MM.1S (cell line): ENCODE data around the gene STIM1.

Source experiments
- DNase-seq: peaks from one replicate; pipeline ENCODE4 v3.0.0-alpha.2; 2015
- H2AFZ ChIP-seq: fragments of 300-600 bp; sonication (generic); 2 replicates; pipeline ENCODE4 v1.6.0; 2016; ENCODE audit warnings: antibody characterized with exemption, low read length
- H3F3A ChIP-seq: fragments of 300-600 bp; sonication (generic); 2 replicates; pipeline ENCODE4 v1.6.1; 2016; ENCODE audit warnings: mild to moderate bottlenecking, antibody characterized with exemption, low read length, moderate library complexity, mixed read lengths; ENCODE audit not compliant: insufficient read depth
- H3K27ac ChIP-seq: fragments of 300-600 bp; sonication (generic); 2 replicates; pipeline ENCODE4 v1.5.1; 2016; ENCODE audit warnings: mild to moderate bottlenecking, low read length
- H3K27me3 ChIP-seq: fragments of 300-600 bp; sonication (generic); replicated peaks from 2 replicates; pipeline ENCODE4 v1.6.0; 2016; ENCODE audit warnings: low read length; ENCODE audit not compliant: insufficient read depth
- H3K36me3 ChIP-seq: fragments of 300-600 bp; sonication (generic); replicated peaks from 2 replicates; pipeline ENCODE4 v1.6.1; 2016; ENCODE audit warnings: mild to moderate bottlenecking, low read length, mixed read lengths; ENCODE audit not compliant: insufficient read depth
- H3K4me1 ChIP-seq: fragments of 300-600 bp; sonication (generic); 2 replicates; pipeline ENCODE4 v1.6.1; 2016; ENCODE audit warnings: low read length, mixed read lengths
- H3K4me2 ChIP-seq: fragments of 300-600 bp; sonication (generic); 2 replicates; pipeline ENCODE4 v1.6.0; 2016; ENCODE audit warnings: low read depth, low read length
- H3K4me3 ChIP-seq: fragments of 300-600 bp; sonication (generic); 2 replicates; pipeline ENCODE4 v1.5.1; 2016; ENCODE audit warnings: low read length, mixed read lengths
- H3K79me2 ChIP-seq: fragments of 300-600 bp; sonication (generic); 2 replicates; pipeline ENCODE4 v1.6.1; 2016; ENCODE audit warnings: mixed run types, low read length, mixed read lengths
- H3K9ac ChIP-seq: fragments of 300-600 bp; sonication (generic); 2 replicates; pipeline ENCODE4 v1.6.1; 2016; ENCODE audit warnings: low read length, mixed read lengths
- H3K9me2 ChIP-seq: fragments of 300-600 bp; sonication (generic); replicated peaks from 2 replicates; pipeline ENCODE4 v1.6.1; 2016; ENCODE audit warnings: mild to moderate bottlenecking, low read length, mixed read lengths; ENCODE audit not compliant: insufficient read depth
- H3K9me3 ChIP-seq: fragments of 300-600 bp; sonication (generic); replicated peaks from 2 replicates; pipeline ENCODE4 v1.6.1; 2016; ENCODE audit warnings: mild to moderate bottlenecking, low read length, mixed read lengths; ENCODE audit not compliant: insufficient read depth
- H4K20me1 ChIP-seq: fragments of 300-600 bp; sonication (generic); 2 replicates; pipeline ENCODE4 v1.6.1; 2016; ENCODE audit warnings: mild to moderate bottlenecking, low read length, moderate library complexity, mixed read lengths; ENCODE audit not compliant: insufficient read depth
- EZH2 ChIP-seq: fragments of 300-600 bp; sonication (generic); optimal IDR thresholded peaks from 2 replicates; pipeline ENCODE3; 2017; ENCODE audit warnings: low read depth, mild to moderate bottlenecking, antibody characterized with exemption, low read length, mixed read lengths
- EZH2phosphoT487 ChIP-seq: fragments of 300-600 bp; sonication (generic); IDR thresholded peaks from 2 replicates; pipeline ENCODE4 v1.6.1; 2018; ENCODE audit warnings: antibody characterized with exemption, low read length
- TF ChIP-seq, protein P1 (sequence below): fragments of 300-600 bp; sonication (generic); IDR thresholded peaks from 2 replicates; pipeline ENCODE4 v1.5.1; 2016; ENCODE audit warnings: antibody characterized with exemption, low read length, mixed read lengths

The STIM1 gene

DNA sequence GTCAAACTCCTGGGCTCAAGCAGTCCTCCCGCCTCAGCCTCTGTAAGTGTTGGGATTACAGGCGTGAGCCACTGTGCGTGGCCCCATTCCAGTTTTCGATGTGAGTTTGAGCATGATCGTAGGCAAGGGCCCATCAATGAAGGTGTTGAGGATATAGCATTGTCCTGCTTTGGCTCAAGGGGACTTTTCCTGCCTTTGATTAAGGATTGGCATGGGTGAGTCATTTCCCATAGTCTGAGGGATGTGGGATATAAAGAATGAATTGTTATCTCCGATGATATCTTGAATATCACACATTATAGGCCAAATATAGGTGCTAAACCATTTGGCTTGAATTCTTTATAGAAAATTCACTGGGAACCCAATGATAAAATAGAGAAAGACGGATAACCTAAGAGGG is 30.4 kb downstream of the STIM1 start:
- no peak overlapping the region for H3K9ac ChIP-seq
- peaks cover 93% of the 10 kb centered on the region for H3K79me2 ChIP-seq
- 0 out of 2 replicates have a peak, but pooled peaks cover 3% of the 10 kb centered on the region for H3K4me1 ChIP-seq
- no peaks in the 10 kb centered on the region for H3F3A ChIP-seq
- H3K27me3 ChIP-seq, result no peaks in the 10 kb centered on the region
- no peak overlapping the region for H3K27ac ChIP-seq
- H3K4me3 ChIP-seq, result no peak overlapping the region
- no peaks in the 10 kb centered on the region for H3K36me3 ChIP-seq
- H3K9me2 ChIP-seq, result no peaks in the 10 kb centered on the region
- no peaks in the 10 kb centered on the region for H3K9me3 ChIP-seq
- H3K4me2 ChIP-seq, result no peak overlapping the region
- TF ChIP-seq EZH2phosphoT487 (no peak), EZH2 (no peak)
- TF ChIP-seq, protein P1, sequence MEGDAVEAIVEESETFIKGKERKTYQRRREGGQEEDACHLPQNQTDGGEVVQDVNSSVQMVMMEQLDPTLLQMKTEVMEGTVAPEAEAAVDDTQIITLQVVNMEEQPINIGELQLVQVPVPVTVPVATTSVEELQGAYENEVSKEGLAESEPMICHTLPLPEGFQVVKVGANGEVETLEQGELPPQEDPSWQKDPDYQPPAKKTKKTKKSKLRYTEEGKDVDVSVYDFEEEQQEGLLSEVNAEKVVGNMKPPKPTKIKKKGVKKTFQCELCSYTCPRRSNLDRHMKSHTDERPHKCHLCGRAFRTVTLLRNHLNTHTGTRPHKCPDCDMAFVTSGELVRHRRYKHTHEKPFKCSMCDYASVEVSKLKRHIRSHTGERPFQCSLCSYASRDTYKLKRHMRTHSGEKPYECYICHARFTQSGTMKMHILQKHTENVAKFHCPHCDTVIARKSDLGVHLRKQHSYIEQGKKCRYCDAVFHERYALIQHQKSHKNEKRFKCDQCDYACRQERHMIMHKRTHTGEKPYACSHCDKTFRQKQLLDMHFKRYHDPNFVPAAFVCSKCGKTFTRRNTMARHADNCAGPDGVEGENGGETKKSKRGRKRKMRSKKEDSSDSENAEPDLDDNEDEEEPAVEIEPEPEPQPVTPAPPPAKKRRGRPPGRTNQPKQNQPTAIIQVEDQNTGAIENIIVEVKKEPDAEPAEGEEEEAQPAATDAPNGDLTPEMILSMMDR, result no peak
- H4K20me1 ChIP-seq, result peaks cover 4% of the 10 kb centered on the region; the same call in 1 of the 2 replicates
- DNase-seq, result no peak
- H2AFZ ChIP-seq, result no peak overlapping the region

DNA sequence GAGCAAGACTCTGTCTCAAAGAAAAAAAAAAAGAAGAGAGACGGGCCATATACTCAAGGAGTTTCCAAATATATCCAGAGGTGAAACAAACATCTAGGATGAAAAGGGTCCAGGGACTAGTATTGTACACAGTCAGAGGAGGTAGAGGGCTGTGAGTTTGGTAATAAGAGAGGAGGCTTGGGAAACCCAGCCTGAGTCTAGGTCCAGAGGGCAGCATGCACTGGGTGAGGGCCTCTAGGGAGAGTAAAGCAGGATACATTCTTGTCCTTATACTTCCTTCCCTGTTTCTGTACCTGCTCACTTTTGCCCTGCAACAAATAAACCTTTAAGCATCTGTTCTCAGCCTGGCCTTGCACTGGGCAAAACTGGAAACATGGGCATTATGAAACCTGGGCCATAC is 31.5 kb downstream of the STIM1 start:
- Histone ChIP-seq H3K4me2 (no peak overlapping the region), H4K20me1 (peaks cover 4% of the 10 kb centered on the region; the same call in 1 of the 2 replicates), H3K9ac (no peak overlapping the region), H3K4me3 (no peak overlapping the region), H3K4me1 (0 out of 2 replicates have a peak, but pooled peaks cover 3% of the 10 kb centered on the region), H3K27ac (no peak overlapping the region), H3K9me2 (no peaks in the 10 kb centered on the region), H3K36me3 (no peaks in the 10 kb centered on the region), H3F3A (no peaks in the 10 kb centered on the region), H3K27me3 (no peaks in the 10 kb centered on the region), H3K9me3 (no peaks in the 10 kb centered on the region), H2AFZ (no peak overlapping the region), H3K79me2 (peaks cover 92% of the 10 kb centered on the region)
- TF ChIP-seq EZH2, result no peak
- TF ChIP-seq EZH2phosphoT487, result no peak
- TF ChIP-seq, protein P1, result no peak
- DNase-seq, result no peak

DNA sequence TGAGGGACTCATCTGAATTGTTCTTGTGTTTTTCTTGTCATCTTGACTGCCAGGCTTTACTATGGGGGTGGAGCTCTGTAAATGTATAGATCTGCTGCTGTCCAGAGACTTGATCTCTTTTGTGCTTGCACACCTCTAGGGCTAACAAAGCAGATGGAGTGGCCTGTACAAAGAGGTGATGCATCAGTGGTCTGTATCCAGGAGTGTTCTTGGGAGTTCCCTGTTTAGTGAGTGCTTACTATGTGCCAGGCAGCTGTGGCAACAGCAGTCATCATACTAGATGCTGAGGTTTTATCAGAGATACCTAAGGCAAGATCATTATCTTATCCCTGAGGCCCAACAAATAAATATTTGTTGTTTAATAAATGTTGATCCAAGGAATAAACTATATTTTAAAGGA is 33.4 kb downstream of the STIM1 start:
- H3K27me3 ChIP-seq, result no peaks in the 10 kb centered on the region
- no peak overlapping the region for H3K4me2 ChIP-seq
- H3K36me3 ChIP-seq, result no peaks in the 10 kb centered on the region
- 0 out of 2 replicates have a peak, but pooled peaks cover 3% of the 10 kb centered on the region for H3K4me1 ChIP-seq
- H3F3A ChIP-seq, result no peaks in the 10 kb centered on the region
- H3K9ac ChIP-seq, result no peak overlapping the region
- H3K4me3 ChIP-seq, result no peak overlapping the region
- H3K9me3 ChIP-seq, result no peaks in the 10 kb centered on the region
- H4K20me1 ChIP-seq, result peaks cover 4% of the 10 kb centered on the region; the same call in 1 of the 2 replicates
- TF ChIP-seq EZH2, result no peak
- H3K9me2 ChIP-seq, result no peaks in the 10 kb centered on the region
- H2AFZ ChIP-seq, result no peak overlapping the region
- peaks cover 93% of the 10 kb centered on the region for H3K79me2 ChIP-seq
- no peak overlapping the region for H3K27ac ChIP-seq
- DNase-seq, result no peak

- Histone ChIP-seq H3K4me3 (no peak overlapping the region), H3K9me3 (no peaks in the 10 kb centered on the region), H3F3A (no peaks in the 10 kb centered on the region), H4K20me1 (peaks cover 4% of the 10 kb centered on the region; the same call in 1 of the 2 replicates), H3K9me2 (no peaks in the 10 kb centered on the region), H3K4me2 (no peak overlapping the region), H3K27me3 (no peaks in the 10 kb centered on the region), H3K79me2 (peaks cover 91% of the 10 kb centered on the region), H3K36me3 (no peaks in the 10 kb centered on the region), H3K27ac (no peak overlapping the region), H3K4me1 (0 out of 2 replicates have a peak, but pooled peaks cover 3% of the 10 kb centered on the region), H2AFZ (no peak overlapping the region), H3K9ac (no peak overlapping the region)
- DNase-seq, result no peak
- no peak for TF ChIP-seq EZH2phosphoT487
- TF ChIP-seq, protein P1, result no peak
- TF ChIP-seq EZH2, result no peak
These were observed 34.5 kb downstream of the STIM1 start for GRCh38 chr11:3890014-3890413.
